Measurements from ENCODE around the gene BABAM2.
A peak's percentile ranks its signal among the peaks of the same experiment; 100 is the strongest.

Gene BABAM2

DNA sequence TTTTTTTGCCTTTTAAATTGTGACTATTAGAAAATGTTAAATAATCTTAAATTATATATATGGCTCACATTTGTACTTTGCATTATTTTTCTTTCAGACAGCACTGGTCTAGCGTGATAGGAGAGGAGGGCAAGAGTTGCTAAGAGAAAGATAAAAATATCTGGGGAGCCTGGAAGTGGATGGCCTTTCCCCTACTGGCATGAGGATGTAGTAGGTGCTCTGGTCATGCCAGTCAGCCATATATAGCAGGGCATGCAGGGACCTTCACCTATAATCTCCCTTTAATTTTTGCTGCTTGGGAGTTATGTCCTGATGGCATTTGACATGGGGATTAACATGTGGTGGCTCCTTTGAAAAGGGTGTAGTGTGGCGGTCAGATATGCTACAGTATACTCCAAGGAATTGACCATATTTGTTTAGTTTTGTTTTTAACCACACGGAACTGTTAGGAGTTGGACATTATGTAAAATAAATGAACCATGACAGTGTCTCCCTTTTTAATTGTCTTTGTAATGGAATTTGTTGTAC lies 144.7 kb downstream of the BABAM2 start:
- DNase-seq: no peak

DNA sequence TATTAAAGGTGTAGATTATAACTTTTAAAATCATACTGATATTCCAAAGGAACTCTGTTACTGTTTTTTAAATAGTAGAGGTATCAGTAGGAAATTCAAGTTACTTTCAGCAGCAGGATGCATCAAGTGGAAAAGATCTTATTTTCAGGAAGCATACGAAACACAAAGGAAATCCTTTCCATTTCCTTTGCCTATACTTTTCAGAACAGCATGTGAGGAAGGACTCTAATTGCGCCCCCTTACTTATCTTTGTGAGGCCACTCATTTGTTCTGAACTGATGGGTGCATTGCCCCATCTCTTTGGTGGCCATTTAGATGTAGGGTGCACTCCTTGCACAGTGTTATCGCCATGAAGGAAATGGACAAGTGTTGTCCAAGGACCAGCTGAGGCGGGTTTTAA lies 145.3 kb downstream of the BABAM2 start:
- DNase-seq: no peak

DNA sequence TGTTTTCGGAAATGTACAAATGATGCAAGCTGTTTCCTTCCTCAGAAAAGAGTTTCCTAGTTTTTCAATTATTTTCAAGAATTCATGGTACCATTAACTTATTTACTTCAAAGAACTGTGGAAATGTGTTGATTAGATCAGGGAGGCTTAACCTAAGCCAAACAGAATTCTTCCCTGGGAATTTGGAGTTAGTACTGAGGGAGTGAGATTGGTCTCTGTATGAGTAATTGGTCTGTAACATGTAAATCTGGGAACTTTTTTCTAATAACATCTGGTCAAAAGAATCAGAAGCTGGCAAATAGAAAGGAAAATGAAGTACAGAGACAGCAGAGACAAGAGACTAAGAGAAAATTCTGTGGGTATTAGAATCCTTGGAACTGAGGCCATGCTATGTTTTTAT lies 145.8 kb downstream of the BABAM2 start:
- no peak for DNase-seq

DNA sequence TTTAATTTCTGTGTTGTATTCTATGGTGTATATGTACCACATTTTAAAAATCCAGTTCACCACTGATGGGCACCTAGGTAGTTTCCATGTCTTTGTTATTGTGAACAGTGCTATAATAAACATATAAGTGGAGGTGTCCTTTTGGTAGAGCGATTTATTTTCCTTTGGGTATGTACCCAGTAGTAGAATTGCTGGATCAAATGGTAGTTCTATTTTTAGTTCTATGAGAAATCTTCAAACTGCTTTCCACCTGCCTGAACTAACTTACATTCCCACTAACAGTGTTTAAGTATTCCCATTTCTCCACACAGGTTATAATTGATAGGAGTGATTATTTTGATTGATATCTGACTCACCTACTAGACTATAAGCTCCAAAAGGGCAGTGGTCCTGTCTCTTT lies 148.2 kb downstream of the BABAM2 start:
- no peak for DNase-seq

DNA sequence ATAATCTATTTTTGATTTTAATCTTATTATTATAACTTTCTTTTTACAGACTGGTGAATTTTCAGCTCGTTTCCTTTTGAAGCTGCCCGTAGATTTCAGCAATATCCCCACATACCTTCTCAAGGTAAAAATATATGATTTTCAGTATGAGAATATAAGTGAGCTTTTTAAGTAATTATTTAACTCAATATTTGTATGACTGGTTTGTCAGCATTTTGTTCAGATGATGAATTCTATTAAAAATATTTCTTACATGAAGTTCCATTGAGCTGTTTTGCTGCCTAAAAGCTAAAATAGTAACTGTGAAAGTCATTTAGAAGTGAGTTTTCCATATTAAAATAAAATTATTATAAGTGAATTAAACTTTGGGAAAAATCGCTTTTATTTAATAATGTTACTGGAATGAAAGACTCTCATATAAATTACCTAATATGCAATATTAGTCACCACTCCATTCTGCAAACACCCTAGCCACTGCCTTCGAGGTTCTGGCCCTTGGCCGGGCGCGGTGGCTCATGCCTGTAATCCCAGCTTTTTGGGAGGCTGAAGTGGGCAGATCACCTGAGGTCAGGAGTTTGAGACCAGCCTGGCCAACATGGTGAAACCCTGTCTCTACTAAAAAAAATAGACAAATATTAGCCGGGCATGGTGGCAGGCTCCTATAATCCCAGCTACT lies 155.3 kb downstream of the BABAM2 start:
- no peak for DNase-seq

DNA sequence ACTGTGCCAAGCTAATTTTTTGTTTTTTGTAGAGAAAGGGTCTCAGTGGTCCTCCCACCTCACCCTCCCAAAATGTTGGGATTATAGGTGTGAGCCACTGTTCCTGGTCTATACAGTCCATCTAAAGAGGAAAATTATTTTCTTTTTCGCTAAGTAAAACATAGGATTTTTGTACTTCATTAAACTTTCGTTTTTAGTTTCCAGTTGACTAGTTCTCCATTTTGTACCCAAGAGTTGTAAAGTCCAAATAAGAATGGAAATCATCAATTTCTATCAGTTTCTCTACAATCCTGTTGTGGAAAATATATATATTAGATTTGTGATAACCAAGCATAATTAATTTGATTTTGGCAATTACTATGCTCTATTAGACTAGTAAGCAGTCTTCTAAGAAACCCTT lies 156.4 kb downstream of the BABAM2 start:
- no peak for DNase-seq

DNA sequence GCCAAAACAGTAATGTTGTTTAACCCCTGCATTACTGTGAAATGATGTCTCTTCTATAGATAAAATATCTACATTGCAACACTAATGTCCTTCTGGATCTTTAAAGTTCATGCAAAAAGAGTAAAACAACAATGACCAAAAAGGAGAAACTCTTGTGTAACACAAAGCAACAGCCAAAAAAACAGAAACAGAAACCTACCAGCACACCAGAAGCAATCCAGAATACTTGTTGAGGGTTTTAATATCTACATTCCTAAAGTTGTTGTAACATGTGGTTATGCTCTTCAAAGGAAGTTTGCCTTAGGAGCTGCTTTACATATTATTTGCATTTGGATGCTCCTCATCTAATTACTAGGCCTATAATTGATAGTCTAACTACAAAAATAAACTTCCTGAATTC lies 157.2 kb downstream of the BABAM2 start:
- DNase-seq: peak; percentile 18 to 56

DNA sequence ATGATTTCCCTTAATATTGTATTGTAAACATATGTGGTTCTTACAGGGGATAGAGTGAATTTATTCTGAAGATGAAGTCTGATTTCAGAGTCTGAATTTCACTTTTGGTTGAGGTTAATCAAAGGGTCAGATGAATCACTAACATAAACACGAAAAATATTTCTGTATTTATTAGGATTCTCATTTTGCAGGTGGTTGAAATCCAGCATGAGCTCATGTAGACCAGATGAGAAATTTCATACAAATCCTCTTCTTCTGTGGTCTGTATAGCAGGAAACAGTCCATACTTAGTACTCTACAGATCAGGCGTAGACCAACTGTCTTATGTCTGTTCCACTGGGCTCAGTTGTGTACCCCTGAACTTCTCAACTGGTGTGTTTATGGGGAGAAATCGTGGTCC lies 157.8 kb downstream of the BABAM2 start:
- no peak for DNase-seq

DNA sequence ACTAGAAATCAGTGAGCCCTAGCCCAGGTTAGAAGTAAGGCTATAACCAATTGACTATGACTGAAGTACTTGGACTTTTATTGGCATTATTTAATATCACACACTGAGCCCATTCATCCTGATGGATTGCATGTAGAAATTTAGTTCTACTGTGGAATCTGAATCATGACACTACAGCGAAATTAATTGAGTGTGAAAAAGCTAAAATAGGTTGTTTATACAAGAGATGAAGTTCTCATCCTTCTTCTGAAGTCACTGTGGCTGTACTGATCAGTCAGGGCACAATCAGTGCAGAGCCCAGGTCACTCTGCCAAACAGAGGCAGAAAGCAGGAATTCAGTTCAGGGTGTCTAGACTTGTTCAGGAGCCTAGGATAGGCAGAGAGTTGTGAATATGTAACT lies 158.9 kb downstream of the BABAM2 start:
- no peak for DNase-seq

DNA sequence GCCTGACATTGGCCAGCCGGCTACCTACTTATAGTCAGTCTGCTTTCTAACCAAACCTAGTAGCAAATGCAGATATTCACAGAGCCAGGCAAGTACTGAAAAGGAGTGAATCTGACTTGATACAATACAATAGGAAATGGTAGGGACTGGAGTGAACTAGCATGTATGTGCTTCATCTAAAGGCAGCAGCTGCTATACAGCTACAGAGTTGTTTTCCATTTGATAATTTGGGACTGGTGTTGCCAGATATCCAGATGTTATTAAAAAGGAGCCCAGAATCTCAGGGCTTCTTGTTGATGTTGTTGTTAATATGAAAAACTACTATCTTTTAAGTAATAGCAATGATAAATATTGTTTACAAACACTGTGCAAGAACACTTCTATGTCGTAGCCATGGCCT lies 159.4 kb downstream of the BABAM2 start:
- no peak for DNase-seq

DNA sequence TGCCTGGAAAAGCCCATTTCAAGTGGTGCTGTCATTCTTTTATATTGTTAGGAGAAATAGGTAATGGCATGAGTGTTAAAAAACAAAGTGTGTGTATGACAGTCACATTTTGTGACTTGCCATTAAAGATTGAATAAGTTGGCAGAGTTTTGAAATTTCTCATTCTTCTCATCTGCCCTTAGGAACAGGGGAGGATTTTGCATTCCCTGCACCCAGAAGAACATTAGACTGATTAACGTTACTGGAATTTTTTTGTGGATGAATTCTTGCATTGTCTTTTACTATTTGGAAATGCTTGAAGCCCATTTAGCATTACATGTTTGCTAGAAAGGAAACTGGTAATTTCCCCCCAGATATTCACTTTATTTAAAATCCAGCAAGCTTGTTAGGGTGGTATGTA lies 162.2 kb downstream of the BABAM2 start:
- DNase-seq: no peak

DNA sequence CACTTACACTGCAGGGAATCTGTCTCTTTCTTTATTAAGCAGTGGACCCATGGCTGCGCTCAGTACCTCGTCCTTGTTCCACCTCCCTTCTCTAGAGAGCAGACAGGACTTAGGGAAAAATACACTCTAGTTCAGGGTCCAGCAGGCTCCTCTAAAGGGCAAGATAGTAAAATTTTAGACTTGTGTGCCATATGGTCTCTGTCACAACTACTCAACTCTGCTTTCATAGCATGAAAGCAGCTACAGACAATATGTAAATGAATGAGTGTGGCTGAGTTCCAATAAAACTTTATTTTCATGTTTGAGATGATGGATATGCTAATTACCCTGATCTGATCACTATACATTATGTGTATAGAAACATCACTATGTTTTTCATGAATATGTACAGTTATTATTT lies 163.1 kb downstream of the BABAM2 start:
- no peak for DNase-seq

DNA sequence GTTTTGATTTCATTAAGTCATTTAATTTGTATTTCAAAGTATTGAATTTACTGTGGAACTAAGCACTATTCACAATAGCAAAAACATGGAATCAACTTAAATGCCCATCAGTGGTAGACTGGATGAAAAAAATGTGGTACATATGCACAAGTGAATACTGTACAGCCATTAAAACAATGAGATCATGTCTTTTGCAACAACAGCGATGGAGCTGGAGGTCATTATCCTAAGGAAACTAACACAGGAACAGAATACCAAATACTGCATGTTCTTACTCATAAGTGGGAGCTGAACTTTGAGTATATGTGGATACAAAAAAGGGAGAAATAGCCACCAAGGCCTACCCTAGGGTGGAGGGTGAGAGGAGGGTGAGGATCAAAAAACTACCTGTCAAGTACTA lies 164.4 kb downstream of the BABAM2 start:
- no peak for DNase-seq

DNA sequence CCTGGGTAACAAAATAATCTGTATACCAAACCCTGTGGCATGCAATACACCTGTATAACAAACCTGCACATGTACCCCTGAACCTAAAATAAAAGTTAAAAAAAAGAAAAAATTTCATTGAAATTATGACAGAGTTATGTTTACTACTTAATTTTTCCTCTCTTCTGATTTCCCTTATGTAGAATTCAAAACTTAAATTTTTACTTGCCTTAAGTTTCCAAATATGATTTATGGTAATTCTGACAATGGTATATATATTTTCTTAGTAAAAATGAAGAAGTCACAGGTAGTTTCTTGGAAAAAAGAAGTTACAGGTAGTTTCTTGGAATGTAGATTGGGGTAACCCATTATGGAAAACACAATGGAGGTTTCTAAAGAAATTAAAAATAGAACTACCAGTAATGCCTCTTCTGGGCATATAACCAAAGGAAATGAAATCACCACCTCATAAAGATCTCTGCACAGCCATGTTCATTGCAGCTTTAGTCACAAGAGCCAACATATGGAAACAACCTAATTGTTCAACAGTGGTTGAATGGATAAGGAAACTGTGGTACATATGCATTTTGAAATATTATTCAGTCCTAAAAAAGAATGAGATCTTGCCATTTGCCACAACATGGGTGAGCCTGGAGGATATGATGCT lies 164.9 kb downstream of the BABAM2 start:
- no peak for DNase-seq

DNA sequence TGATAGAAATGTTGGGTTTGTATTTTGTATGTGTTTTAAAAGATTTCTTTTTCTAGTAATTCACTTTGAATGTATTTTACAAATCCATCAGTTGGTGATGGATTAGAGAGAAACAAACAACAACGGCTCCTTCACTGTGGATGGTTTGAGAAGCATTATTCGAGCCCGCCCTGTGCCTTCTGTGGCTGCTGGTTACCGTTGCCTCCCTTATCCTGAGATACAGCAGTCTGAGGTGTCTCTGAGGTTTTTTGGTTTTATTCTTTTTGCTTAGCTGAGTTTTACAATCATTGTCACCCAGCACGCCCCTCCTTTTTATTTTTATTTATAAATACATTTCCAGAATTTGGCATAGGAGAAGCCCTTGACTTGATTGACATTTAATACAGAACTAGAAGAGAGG lies 168.3 kb downstream of the BABAM2 start:
- DNase-seq: no peak

DNA sequence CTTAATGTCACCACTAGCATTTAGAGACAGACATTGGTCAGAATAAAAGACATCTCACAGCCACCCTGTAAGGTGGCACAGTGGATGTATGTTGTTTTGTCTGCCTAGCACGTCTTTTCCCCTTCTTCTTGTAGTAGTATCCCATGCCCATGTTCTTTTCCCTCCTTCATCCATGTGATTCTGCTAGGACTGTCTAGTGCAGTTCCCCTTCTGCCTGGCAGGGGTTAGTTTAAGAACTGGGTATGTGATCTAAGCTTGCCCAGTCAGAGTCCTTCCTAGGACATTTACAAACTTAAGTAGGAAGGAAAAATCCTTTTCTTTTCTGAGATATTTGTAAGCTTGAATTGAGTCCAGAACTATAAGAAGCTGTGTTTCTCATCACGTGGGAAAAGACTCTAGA lies 172.3 kb downstream of the BABAM2 start:
- DNase-seq: no peak

DNA sequence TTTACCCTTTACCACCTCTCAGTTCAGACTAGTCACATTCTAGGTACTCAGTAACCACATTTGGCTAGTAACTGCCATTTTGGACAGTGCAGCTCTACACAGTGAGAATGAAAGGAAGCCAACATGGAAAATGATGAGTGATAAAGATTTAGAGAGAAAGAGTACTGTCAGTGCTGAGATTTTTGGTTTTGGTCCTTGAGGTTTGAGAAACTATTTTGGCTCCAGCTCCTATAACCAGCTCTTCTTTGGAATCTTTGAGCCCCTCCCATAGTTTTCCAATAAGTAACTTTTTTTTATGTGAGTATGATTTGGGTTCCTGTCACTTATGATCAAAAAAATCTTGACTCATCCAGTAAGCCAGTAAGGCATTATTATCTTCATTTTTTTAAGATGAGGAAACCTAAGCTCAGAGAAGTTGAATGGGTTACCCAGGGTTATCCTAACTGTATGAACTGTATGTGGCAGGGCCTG lies 173.0 kb downstream of the BABAM2 start:
- no peak for DNase-seq

DNA sequence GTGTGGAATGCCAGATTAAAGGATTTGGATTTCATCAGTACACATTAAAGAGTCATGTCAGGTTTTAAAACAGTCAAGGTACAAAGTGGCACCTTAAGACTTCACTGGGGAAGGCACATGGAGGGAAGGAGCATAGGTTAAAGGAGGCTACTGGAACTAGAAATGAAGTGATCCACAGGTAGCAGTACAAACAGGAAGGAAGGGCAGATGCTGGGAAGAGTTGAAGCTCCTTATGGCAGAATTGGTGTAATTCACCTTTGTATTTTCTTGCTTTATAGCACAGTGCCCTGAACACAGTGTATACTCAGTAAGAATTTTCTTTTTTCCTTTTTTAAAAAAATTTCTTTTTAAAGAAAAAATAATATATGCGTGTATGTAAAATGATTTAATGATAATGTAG lies 177.1 kb downstream of the BABAM2 start:
- no peak for DNase-seq

DNA sequence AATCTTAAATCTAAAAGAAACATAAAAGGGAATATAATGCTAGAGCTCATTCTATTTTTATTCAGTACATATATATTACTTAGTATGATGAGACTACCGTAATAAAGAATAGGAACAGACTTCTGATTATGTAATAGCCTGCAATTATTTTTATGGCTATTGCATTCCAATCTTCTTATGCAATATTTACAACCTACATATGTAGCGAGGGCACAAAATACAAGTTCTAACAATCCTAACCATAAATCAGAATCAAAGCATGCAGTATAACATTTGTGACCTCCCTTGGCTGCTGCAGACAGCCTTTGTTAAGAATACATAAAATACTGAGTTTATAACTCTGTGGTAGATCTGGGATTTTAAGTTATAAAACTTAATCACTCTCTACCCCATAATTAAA lies 177.6 kb downstream of the BABAM2 start:
- DNase-seq: peak in 1 of 2 donors; percentile 76

DNA sequence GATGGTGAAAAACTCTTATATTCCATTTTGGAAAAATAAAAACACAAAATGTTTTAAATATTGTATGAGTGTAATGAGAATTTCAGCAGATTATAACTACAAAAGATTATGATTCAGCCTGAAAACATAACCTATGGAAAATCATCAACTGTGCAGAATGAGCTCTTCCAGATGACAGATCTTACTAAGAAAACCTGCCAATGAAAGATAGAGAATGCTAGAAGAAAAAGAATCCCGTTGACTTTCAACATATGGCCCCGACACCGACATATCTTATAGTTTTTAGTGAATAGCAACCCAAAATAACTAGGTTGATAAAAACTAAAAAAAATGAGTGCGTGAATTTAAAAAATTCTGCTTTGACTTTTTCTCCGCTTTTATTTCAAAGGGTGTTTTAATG lies 178.0 kb downstream of the BABAM2 start:
- no peak for DNase-seq

DNA sequence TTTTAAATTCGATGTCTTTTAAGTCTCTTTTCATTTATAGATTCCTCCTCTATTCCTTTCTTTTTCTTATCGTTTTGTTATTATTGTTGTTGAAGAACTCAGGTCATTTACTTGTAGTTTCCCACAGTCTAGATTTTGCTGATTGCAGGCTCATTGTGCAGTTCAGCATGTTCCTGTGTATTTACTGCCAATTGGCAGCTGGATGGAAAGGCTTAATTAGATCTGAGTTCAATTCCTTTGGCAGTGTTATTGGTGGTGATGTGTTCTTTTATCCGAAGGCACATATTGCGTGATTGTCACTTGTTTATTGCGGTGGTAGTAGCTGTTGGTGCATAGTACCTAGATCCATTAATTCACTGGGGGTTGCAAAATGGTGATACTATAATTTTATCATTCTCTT lies 180.7 kb downstream of the BABAM2 start:
- DNase-seq: no peak

DNA sequence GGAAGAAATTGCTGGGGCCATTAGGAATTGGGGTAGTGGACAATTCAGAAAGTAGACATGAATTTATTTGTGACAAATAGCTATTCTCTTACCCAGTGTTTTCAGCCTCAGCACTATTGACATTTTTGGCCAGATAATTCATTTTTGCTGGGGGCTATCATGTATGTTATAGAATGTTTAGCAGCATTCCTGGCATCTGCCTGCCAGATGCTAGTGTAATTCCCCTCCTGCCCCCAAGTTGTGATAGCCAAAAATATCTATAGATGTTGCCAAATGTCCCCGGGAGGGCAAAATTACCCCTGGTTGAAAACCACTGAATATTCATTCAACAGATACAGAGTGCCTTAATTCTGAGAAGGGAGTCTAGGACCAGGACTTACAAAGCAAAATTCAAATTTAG lies 183.6 kb downstream of the BABAM2 start:
- DNase-seq: no peak

DNA sequence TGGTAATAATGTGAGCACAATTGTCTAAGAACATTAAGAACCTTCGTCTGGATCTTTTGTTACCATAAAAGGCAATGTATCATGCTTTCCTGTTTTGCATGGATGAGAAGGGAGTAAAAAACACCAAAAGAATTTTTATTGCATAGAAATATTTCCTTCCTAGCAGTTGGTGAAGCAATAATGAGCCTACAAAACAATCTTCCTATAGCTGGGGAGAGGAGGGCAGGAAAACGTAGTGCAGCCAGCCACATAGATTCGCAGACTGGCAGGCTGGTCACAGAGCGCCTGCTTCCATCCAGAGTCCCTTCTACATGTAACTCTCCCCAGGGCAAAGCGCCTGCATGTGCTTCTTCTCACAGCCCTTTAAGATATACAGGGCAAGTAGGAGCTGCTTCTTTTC lies 190.4 kb downstream of the BABAM2 start:
- peak in 1 of 2 donors; percentile 6 for DNase-seq

DNA sequence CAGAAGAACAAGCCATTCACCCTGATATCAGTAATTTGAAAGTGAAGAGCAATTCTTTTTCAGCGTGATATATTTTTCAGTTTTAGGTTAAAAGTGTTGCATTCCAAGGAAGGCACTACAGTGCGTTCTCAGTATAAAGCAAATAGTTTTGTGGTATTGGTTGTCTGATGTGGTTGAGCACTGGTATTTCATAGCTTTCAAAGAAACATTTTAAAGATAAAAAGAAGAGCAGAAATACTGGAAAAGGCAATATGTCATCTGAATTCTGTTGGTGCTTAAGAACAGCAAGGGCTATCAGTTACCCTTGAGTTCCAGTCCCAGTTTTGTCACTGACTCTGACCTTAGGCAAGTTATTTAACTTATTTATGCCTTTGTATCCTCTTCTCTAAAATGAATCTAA lies 191.6 kb downstream of the BABAM2 start:
- no peak for DNase-seq

DNA sequence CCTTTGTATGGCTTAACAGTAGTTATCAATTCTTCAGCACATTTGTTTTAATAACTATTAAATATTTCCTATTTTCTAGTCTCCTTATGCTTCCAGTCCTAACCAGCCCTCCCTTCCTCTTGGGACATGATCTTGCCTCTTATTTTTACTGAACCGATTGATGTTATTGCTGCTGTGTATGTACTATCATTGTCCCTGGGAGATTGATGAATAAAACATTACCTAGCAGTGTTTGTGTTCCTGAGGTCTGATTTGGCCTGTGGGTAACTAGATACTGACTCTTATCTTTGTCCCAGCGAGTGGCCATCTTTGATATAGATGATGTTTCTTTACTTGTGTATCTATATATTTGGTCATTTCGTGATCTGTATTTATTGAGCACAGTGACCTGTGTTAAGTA lies 192.9 kb downstream of the BABAM2 start:
- no peak for DNase-seq

All from inflammatory macrophage (primary cell).